HG02840 (cell line): ENCODE measurements around the gene APOA1.

Experiments used
- ATAC-seq: cut with Tn5 transposase; IDR thresholded peaks from one replicate; pipeline ENCODE4 v1.9.1; 2021; ENCODE audit warnings: mild to moderate bottlenecking, moderate library complexity, moderate number of reproducible peaks; ENCODE audit not compliant: unreplicated experiment, low FRiP score

APOA1 gene

DNA sequence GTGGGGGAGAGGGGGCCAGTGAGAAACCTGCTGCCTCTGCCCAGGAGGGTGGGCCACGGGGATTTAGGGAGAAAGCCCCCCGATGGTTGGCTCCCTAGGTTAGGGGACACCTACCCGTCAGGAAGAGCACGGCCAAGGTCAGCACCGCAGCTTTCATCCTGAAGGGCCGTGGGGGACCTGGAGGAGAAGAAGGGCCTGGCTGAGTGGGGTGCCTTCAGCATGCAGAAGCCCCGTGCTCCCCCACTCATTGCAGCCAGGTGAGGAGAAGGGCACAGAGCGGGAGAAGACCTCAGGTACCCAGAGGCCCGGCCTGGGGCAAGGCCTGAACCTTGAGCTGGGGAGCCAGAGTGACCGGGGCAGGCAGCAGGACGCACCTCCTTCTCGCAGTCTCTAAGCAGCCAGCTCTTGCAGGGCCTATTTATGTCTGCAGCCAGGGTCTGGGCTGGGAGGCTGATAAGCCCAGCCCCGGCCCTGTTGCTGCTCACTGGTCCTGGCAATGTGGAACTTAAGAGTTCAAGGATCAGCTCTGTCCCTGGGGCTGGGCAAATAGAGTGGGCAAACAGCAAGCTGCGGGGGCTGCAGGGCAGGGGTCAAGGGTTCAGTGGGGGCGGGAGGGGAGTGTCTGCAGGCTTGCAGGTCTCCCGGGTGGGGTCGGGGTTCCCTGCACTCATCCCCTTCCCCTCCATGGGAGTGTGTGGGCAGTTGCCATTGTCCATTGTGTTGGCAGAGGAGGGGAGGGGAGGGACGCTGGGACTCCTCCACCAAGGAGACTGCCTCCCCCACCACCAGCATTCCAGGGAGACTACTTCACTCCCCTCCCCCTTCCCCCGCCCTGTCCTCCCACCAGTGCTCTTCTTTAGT is at the start of gene APOA1:
APOA1 (minus strand) TSS at position 392 of the 861 bp plus-strand sequence; CDS start at position 157, 235 bp downstream.
- ATAC-seq = no peak

DNA sequence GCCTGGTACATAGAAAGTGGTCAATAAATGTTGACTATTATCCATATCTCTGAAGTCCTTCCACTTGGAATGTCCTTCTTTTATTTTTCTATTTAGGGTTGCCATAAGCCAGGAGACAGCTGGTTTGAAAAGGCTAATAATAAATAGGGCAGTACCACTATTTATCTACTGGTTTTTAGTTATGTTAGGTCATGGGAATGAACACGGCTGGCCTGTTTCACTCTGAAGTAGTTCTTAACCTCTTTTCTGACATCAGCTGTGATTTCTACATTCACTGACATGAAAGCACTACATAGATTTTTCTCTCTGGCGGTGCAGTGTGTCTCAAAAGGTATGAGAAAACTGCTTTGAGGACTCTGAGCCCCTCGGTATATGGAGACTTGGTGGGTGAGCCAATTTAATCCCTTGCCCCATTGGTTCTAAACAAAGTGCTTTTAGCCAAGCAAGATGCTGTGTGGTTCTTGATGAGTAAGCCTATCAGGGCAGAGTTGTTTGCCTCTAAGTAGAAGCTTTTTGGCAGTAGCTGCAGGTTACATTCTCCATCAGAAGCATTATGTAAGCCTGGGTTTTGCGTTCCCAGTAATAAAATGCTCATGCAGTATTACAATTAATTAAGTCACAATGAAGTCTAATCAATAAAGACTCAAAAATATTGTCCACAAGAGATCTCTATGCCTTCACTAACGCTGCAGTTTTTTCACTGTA is 48.7 kb upstream of the APOA1 start:
- ATAC-seq = no peak

GRCh38 chr11:116882386-116882785 is 45.0 kb upstream of the APOA1 start:
- no peak for ATAC-seq

DNA sequence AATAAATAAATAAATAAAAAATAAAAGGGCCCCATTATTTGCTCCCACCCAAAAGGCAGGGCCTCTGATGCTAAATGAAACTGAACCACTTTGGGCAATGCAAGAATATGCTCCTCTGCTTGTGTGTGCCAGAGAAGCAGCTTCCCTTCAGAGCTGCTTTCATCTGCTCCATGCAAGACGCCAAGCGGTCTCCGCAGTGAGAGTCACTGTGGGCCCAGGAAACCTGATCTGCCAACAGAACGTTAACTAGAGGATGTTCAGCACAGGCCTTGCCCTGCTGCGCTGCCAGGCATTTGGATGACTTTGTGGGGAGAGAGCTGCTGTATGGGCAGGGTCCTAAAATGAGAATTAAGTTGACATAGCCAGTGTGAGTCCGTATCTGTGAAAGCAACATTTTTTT is 43.7 kb upstream of the APOA1 start:
- ATAC-seq = no peak

- no peak for ATAC-seq
These were observed 42.6 kb upstream of the APOA1 start for GRCh38 chr11:116879800-116880625.

- no peak for ATAC-seq
These were observed 39.2 kb upstream of the APOA1 start for GRCh38 chr11:116876656-116877055.

GRCh38 chr11:116875194-116875593 is 37.8 kb upstream of the APOA1 start:
- ATAC-seq = no peak

DNA sequence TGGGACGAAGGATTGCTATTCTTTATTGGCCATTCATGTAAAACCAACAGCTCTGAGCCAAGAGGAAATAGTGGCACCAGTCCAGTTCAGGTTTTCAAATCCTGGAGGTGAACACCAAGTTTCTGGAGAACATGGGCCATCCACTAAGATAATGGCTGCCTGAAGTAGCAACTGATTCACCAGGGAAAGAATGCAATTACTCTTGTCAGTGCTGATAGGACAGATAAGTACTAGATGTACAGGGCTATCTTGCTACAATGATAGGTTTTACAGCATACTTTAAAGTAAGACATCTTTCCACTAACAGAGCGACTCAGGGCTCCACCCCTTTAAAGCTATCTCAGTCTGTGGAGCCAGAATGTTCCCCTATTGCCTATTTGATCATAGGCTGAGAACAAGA is 36.8 kb upstream of the APOA1 start:
- ATAC-seq = no peak

- ATAC-seq = no peak
These were observed 36.0 kb upstream of the APOA1 start for GRCh38 chr11:116873381-116873780.

DNA sequence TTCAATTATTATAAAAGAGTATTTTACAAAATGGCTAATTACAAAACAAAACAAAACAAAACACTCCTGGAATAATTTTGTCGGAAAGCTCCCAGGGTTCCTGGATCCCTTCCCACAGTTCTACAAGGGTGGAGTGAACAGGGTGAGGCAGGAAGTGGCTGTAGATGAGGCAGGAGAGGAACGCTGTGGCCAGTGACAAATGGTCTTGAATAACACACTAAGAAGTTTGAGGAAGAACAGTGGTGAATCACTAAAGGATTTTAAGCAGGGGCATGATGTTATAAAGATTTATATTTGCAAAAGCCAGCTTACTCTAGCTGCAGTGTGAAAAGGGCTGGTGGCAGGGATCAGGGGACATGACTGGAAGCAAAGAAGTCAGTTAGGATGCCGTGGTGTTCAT is 33.8 kb upstream of the APOA1 start:
- ATAC-seq = no peak

- no peak for ATAC-seq
These were observed 32.6 kb upstream of the APOA1 start for GRCh38 chr11:116870054-116870453.

- ATAC-seq = no peak
These were observed 32.2 kb upstream of the APOA1 start for GRCh38 chr11:116869610-116870009.

GRCh38 chr11:116868066-116868465 is 30.6 kb upstream of the APOA1 start:
- ATAC-seq = no peak

GRCh38 chr11:116867619-116868018 is 30.2 kb upstream of the APOA1 start:
- ATAC-seq = no peak

GRCh38 chr11:116866804-116867455 is 29.5 kb upstream of the APOA1 start:
- ATAC-seq = no peak

GRCh38 chr11:116865696-116866095 is 28.3 kb upstream of the APOA1 start:
- ATAC-seq = no peak

GRCh38 chr11:116864531-116864930 is 27.1 kb upstream of the APOA1 start:
- ATAC-seq = no peak

GRCh38 chr11:116862951-116863350 is 25.5 kb upstream of the APOA1 start:
- no peak for ATAC-seq

- ATAC-seq = no peak
These were observed 24.8 kb upstream of the APOA1 start for GRCh38 chr11:116862185-116862584.

DNA sequence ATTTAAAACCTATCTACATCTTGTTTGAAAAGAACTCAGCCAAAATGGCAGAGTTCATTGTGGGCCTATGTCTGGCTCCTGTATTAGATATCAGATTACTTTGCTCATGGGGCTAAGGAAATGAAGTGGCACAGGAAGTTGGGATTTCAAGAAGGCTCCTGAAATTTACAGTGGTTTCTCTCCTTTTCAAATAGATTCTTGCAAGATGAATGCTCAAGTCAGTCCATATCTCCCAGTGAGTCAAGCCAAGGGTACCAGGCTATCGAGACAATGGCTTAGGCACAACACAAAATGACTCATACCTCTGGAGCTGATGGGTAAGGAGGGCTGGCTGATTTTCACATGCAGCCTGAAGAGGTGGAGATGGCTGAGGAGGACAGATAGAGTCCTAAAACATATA is 24.1 kb upstream of the APOA1 start:
- ATAC-seq = no peak
